A549 (cell line): ENCODE data around the gene STX12. TPM values are rescaled to one million over a fixed set of nuclear protein-coding genes. Genes with fewer than 3 reads are reported as not detected.
"Not testable (repeated sequence)": the region's sequence is repeated elsewhere in the genome, so short reads cannot be mapped to it uniquely, and the experiment has no call there.

Experiments used
- ATAC-seq, 2 experiments: fragments of 200-7000 bp in 1 of 2; fragments of >200 bp in 1 of 2; cut with Nextera tagmentation in 1 of 2; cut with Tn5 transposase in 1 of 2; 3 replicates each; pipeline versions ENCODE4 v1.8.0 to v1.9.1; 2018 to 2020; ENCODE audit warnings: mild to moderate bottlenecking in 1 of 2, moderate library complexity in 1 of 2
- CTCF ChIA-PET: fragments of 300-600 bp; sonication (Branson Sonifier 250); formaldehyde crosslinking; extraction: SDS; loops from one replicate; lab custom pipeline; 2021; ENCODE audit warnings: antibody characterized with exemption, inconsistent platforms; lab: Yijun Ruan, JAX
- POLR2A ChIA-PET: fragments of 350-600 bp; formaldehyde crosslinking; extraction: SDS; loops from one replicate; lab custom pipeline; 2021; ENCODE audit warnings: antibody characterized with exemption, inconsistent platforms; lab: Yijun Ruan, JAX
- DNase-seq, 2 experiments: peaks; one replicate each; pipeline versions ENCODE4 v3.0.0 to v3.0.0-alpha.2; 2011 to 2016; ENCODE audit warnings: low read depth in 1 of 2, low spot score in 1 of 2
- FAIRE-seq: peaks from 2 replicates; lab custom pipeline; 2011; peaks lifted over from hg19 to GRCh38; lab: Jason Lieb, UNC
- H3K27ac ChIP-seq, 2 experiments: fragments of >200 bp; sonication (Bioruptor Twin); formaldehyde crosslinking; 3 replicates each; pipeline ENCODE4 v1.5.1; 2016 to 2017
- H3K4me1 ChIP-seq: fragments of >200 bp; sonication (Bioruptor Twin); formaldehyde crosslinking; 3 replicates; pipeline ENCODE4 v1.6.1; 2016
- H3K4me2 ChIP-seq: fragments of >200 bp; sonication (Bioruptor Twin); formaldehyde crosslinking; 3 replicates; pipeline ENCODE4 v1.6.1; 2016
- H3K4me3 ChIP-seq: fragments of >200 bp; sonication (Bioruptor Twin); formaldehyde crosslinking; 3 replicates; pipeline ENCODE4 v1.5.1; 2016
- H3K9me3 ChIP-seq: fragments of >200 bp; sonication (Bioruptor Twin); formaldehyde crosslinking; 3 replicates; pipeline ENCODE4 v1.6.1; 2016
- CEBPB ChIP-seq, 2 experiments: fragments of >200 bp in 1 of 2; sonication (Bioruptor Twin) in 1 of 2; formaldehyde crosslinking in 1 of 2; IDR thresholded peaks; 2 replicates each; pipeline ENCODE4 v1.6.1; 2012 to 2016
- CHD2 ChIP-seq: fragments of 150-350 bp; IDR thresholded peaks from 2 replicates; pipeline ENCODE4 v1.6.1; 2014; ENCODE audit warnings: low read length; ENCODE audit not compliant: partially characterized antibody
- E2F6 ChIP-seq: IDR thresholded peaks from 2 replicates; pipeline ENCODE4 v1.6.1; 2012; ENCODE audit warnings: low read depth, borderline replicate concordance
- EHF ChIP-seq: fragments of 250-450 bp; sonication (Bioruptor Pico); IDR thresholded peaks from 2 replicates; pipeline ENCODE4 v1.5.0; 2020; ENCODE audit warnings: mild to moderate bottlenecking
- FOXS1 ChIP-seq: fragments of 250-450 bp; sonication (Bioruptor Pico); IDR thresholded peaks from 2 replicates; pipeline ENCODE4 v1.5.0; 2020; ENCODE audit warnings: mild to moderate bottlenecking, moderate library complexity
- HDAC2 ChIP-seq: fragments of 200-600 bp; sonication (generic); IDR thresholded peaks from 2 replicates; pipeline ENCODE4 v1.6.1; 2016
- HOXA7 ChIP-seq: fragments of 250-450 bp; sonication (Bioruptor Pico); IDR thresholded peaks from 2 replicates; pipeline ENCODE4 v1.5.0; 2020; ENCODE audit warnings: mild to moderate bottlenecking, moderate library complexity
- JUNB ChIP-seq: fragments of >200 bp; sonication (Bioruptor Twin); formaldehyde crosslinking; IDR thresholded peaks from 2 replicates; pipeline ENCODE4 v1.6.1; 2016
- KDM5A ChIP-seq: fragments of 200-600 bp; sonication (generic); IDR thresholded peaks from 2 replicates; pipeline ENCODE4 v1.6.1; 2016; ENCODE audit warnings: antibody characterized with exemption, mild to moderate bottlenecking
- MAZ ChIP-seq: fragments of 150-350 bp; IDR thresholded peaks from 2 replicates; pipeline ENCODE4 v1.6.1; 2014; ENCODE audit warnings: antibody characterized with exemption, low read depth, low read length, borderline replicate concordance
- PBX3 ChIP-seq: IDR thresholded peaks from 2 replicates; pipeline ENCODE4 v1.6.1; 2012
- PHF8 ChIP-seq: fragments of 200-600 bp; sonication (generic); IDR thresholded peaks from 2 replicates; pipeline ENCODE4 v1.6.1; 2016; ENCODE audit warnings: low read depth, mild to moderate bottlenecking, antibody characterized with exemption, moderate library complexity, borderline replicate concordance
- RCOR1 ChIP-seq: fragments of 150-350 bp; IDR thresholded peaks from 2 replicates; pipeline ENCODE4 v1.6.1; 2014; ENCODE audit warnings: antibody characterized with exemption, low read length, low read depth
- SMC3 ChIP-seq: fragments of >200 bp; sonication (Bioruptor Twin); formaldehyde crosslinking; IDR thresholded peaks from 3 replicates; pipeline ENCODE4 v1.6.1; 2018; ENCODE audit warnings: inconsistent platforms
- SREBF2 ChIP-seq: fragments of 450-650 bp; IDR thresholded peaks from 2 replicates; pipeline ENCODE4 v1.6.1; 2014; ENCODE audit warnings: mild to moderate bottlenecking, moderate library complexity
- ZSCAN20 ChIP-seq: fragments of 250-450 bp; sonication (Bioruptor Pico); IDR thresholded peaks from 2 replicates; pipeline ENCODE4 v1.8.0; 2022; ENCODE audit warnings: mild to moderate bottlenecking, moderate library complexity
- WGBS: methylation state at CpG from one replicate; pipeline ENCODE4 v1.1.6; 2017; ENCODE audit errors: missing lambda C conversion rate; 5-methylcytosine and 5-hydroxymethylcytosine counted together
- polyA plus RNA-seq, 4 experiments: library from polyadenylated mRNA; depleted of rRNA in 3 of 4; stranded (reverse); fragments of >200 nt; fragmentation: RNase III in 1 of 4; extraction: RNeasy Plus Mini Kit Qiagen cat#74134 plus additional on column Dnase treatment in 1 of 4; gene quantifications; 2 replicates in 3 of 4; 3 replicates in 1 of 4; pipeline ENCODE4 v1.2.3, GENCODE V29; 2011 to 2017

The STX12 gene
- polyA plus RNA-seq, 2 of the 4 experiments (the other 2 are of a cell fraction) = 11.9 to 14.6 TPM

GRCh38 chr1:27869719-27870085 lies 96.7 kb downstream of the STX12 start:
- TF ChIP-seq RCOR1 (no peak), JUNB (no peak), CHD2 (no peak), E2F6 (no peak), KDM5A (no peak), SMC3 (no peak), PHF8 (no peak)
- TF ChIP-seq, all 56 proteins: peak for 0
- CTCF ChIA-PET = interaction anchor here (0.9 kb wide), 1 partner anchor 110 kb away, joined by 4 read pairs; no protein-coding TSS in a partner anchor
- DNase-seq = no peak

GRCh38 chr1:27871076-27871475 lies 98.1 kb downstream of the STX12 start:
- H3K4me3 ChIP-seq, H3K9me3 ChIP-seq, FAIRE-seq, DNase-seq, H3K4me2 ChIP-seq, H3K27ac ChIP-seq, ATAC-seq, POLR2A ChIA-PET: not testable (repeated sequence)
- CTCF ChIA-PET = interaction anchor here (1.0 kb wide), 1 partner anchor 13 kb away, joined by 4 read pairs; no protein-coding TSS in a partner anchor
- H3K4me1 ChIP-seq = peaks cover 11% of the 10 kb centered on the region; the same call in 1 of the 3 replicates
- WGBS = 75% methylated on average over 7 of the region's 7 CpGs

More at GRCh38 chr1:27869719-27870085, 96.7 kb downstream of the STX12 start:
- peaks cover 5% of the 10 kb centered on the region; the same call in 1 of the 3 replicates for H3K4me1 ChIP-seq
- no peak overlapping the region for H3K4me3 ChIP-seq
- no peak for ATAC-seq
- H3K9me3 ChIP-seq = no peaks in the 10 kb centered on the region
- H3K27ac ChIP-seq = no peak overlapping the region
- POLR2A ChIA-PET = no interaction called here
- FAIRE-seq = no peak
- WGBS = 71% methylated on average over 1 of the region's 1 CpG
- H3K4me2 ChIP-seq = no peak overlapping the region

GRCh38 chr1:27872059-27872801 lies 99.2 kb downstream of the STX12 start, which contains the start of gene THEMIS2:
Gene THEMIS2 (plus strand): TSS chr1:27872544. CDS start chr1:27872572, 28 bp downstream.
- Histone ChIP-seq H3K4me2 (peak within 1 kb of the TSS; percentile 92), H3K9me3 (no peaks in the 10 kb centered on the region), H3K4me1 (peaks cover 11% of the 10 kb centered on the region; the same call in 1 of the 3 replicates), H3K27ac (peak within 1 kb of the TSS; percentile 61 to 87; a peak in 5 of 6 replicates), H3K4me3 (peak within 1 kb of the TSS; percentile 63)
- CTCF ChIA-PET = interaction anchor here (0.9 kb wide), 1 partner anchor 15 kb away, joined by 4 read pairs; no protein-coding TSS in a partner anchor
- TF ChIP-seq EHF (no peak), CEBPB (IDR thresholded peaks at IDR 0.05) (no peak), HOXA7 (no peak), MAZ (no peak), FOXS1 (CRISPR knock-in tag) (no peak), SREBF2 (no peak), HDAC2 (no peak), KDM5A (no peak), ZSCAN20 (no peak), PBX3 (no peak), RCOR1 (no peak)
- WGBS = 25% methylated on average over 12 of the region's 53 CpGs
- POLR2A ChIA-PET = no interaction called here
- ATAC-seq (peak; percentile 81 to 91), DNase-seq (peak in 1 of 2 experiments; percentile 32), FAIRE-seq (no peak)
